SK-N-MC (cell line): ENCODE data around the gene DUSP22.
A peak's percentile ranks its signal among the peaks of the same experiment; 100 is the strongest.

ENCODE experiments used
- DNase-seq: peaks from one replicate; pipeline ENCODE4 v3.0.0-alpha.2; 2011; ENCODE audit warnings: low read depth, low spot score
- H3K27ac ChIP-seq: fragments of 200-600 bp; sonication (generic); 2 replicates; pipeline ENCODE4 v1.5.1; 2016; ENCODE audit warnings: mixed run types
- H3K36me3 ChIP-seq: fragments of 200-600 bp; sonication (generic); 2 replicates; pipeline ENCODE4 v1.6.1; 2017; ENCODE audit warnings: antibody characterized with exemption, low read length, mixed read lengths; ENCODE audit not compliant: insufficient read depth
- H3K4me3 ChIP-seq: fragments of 200-600 bp; sonication (generic); 2 replicates; pipeline ENCODE4 v1.5.1; 2016
- H3K9ac ChIP-seq: fragments of 200-600 bp; sonication (generic); 2 replicates; pipeline ENCODE4 v1.8.0; 2017; ENCODE audit warnings: mixed run types, mixed read lengths; ENCODE audit not compliant: insufficient read length
- H3K9me3 ChIP-seq: fragments of 200-600 bp; sonication (generic); 2 replicates; pipeline ENCODE4 v1.6.1; 2017; ENCODE audit warnings: low read depth, mild to moderate bottlenecking, antibody characterized with exemption, low read length, moderate library complexity, mixed read lengths
- EZH2 ChIP-seq: fragments of 200-600 bp; sonication (generic); IDR thresholded peaks from one replicate; pipeline ENCODE4 v1.6.1; 2017; ENCODE audit warnings: antibody characterized with exemption
- FOXP2 ChIP-seq: optimal IDR thresholded peaks from 2 replicates; pipeline ENCODE3; 2011; ENCODE audit warnings: mild to moderate bottlenecking, moderate library complexity; ENCODE audit not compliant: insufficient read depth; ENCODE audit errors: extremely low read length, control extremely low read depth
- POLR2AphosphoS5 ChIP-seq: IDR thresholded peaks from 2 replicates; pipeline ENCODE4 v1.6.1; 2012; ENCODE audit warnings: mild to moderate bottlenecking, low read depth, low read length, borderline replicate concordance

Gene DUSP22

DNA sequence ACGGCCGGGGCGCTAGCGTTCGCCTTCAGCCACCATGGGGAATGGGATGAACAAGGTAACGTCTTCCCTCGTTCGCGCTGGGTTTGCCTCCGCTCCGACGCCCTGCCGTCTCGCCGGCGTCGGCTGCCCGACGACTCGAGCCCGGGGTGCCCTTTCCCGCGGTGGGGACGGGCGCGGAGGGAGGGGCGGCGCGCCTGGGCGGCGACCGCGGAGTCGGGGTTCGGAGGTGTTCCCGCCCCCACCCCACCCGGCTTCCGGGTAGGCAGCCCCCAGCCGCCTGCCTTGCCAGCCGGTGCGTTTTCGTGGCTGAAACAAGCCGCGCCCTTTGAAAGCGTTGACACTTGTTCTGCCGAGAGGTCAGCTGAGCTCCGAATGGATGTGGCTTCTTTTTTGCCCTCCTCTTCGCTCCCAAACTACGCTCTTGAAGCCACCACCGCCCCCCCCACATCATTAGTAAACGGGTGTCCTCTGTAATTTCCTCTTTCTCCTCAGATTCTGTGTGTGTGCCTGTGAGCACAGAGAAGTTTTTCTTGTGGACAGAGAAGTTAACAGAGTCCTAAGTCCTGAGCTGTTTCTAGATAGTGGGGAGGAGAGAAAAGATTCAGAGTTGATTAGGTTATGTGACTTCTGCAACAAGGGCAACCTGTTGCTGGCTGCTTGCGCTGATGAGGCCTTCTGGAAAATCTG lies 362 bp downstream of the DUSP22 start:
- DNase-seq, result no peak
- Histone ChIP-seq H3K9ac (peak overlapping the region; percentile 66), H3K36me3 (no peaks in the 10 kb centered on the region), H3K27ac (no peak overlapping the region), H3K4me3 (peak overlapping the region; percentile 83), H3K9me3 (no peaks in the 10 kb centered on the region)
- TF ChIP-seq EZH2 (no peak), POLR2AphosphoS5 (no peak), FOXP2 (no peak)

DNA sequence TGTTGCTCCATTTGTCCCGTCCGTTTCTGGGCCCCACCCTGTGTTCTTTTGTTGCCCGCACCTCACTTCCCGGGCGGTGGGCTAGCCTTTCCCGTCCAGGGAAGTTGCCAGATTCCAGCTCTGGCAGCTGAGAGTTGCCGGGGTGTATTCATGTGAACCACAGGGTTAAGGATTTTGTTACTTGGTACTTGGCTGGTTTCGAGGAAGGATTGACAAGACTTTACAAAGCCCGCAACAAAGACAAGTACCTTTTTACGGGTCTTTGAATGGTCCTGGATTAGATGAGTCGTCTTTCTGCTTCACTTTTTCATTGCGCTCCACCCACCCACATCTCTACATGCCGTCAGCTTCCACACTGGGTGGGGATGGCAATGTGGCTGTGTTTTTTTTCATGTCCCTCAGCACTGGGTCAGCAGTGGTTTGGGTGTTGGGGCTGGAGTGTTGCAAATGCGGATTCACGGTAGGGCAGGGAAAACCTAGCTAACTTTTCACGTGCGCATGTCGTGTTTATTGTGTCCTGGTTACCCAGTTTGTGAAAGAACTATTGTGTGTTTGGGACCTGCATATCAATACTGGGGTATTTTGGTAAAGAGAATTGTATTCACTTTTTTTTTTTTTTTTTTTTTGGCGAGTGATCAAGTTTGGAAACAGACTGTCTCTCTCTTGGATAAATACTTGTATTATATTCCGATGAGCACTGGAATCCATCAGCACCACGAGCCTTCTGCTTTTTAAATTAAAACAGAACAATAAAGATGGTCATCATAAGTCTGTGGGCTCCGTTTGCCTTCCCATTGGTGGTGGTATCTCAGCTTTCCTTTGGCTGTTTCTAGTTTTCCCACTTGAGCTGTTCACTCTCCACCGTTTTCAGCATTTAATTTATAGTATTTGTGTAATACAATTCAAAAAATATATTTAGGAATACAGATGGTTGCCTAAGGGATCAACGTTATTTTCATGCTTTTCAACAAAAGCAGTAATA lies 1.2 kb downstream of the DUSP22 start:
- Histone ChIP-seq H3K36me3 (no peaks in the 10 kb centered on the region), H3K4me3 (peak overlapping the region; percentile 83), H3K27ac (no peak overlapping the region), H3K9ac (no peak overlapping the region), H3K9me3 (no peaks in the 10 kb centered on the region)
- DNase-seq, result no peak
- TF ChIP-seq POLR2AphosphoS5, result no peak
- no peak for TF ChIP-seq EZH2
- no peak for TF ChIP-seq FOXP2

DNA sequence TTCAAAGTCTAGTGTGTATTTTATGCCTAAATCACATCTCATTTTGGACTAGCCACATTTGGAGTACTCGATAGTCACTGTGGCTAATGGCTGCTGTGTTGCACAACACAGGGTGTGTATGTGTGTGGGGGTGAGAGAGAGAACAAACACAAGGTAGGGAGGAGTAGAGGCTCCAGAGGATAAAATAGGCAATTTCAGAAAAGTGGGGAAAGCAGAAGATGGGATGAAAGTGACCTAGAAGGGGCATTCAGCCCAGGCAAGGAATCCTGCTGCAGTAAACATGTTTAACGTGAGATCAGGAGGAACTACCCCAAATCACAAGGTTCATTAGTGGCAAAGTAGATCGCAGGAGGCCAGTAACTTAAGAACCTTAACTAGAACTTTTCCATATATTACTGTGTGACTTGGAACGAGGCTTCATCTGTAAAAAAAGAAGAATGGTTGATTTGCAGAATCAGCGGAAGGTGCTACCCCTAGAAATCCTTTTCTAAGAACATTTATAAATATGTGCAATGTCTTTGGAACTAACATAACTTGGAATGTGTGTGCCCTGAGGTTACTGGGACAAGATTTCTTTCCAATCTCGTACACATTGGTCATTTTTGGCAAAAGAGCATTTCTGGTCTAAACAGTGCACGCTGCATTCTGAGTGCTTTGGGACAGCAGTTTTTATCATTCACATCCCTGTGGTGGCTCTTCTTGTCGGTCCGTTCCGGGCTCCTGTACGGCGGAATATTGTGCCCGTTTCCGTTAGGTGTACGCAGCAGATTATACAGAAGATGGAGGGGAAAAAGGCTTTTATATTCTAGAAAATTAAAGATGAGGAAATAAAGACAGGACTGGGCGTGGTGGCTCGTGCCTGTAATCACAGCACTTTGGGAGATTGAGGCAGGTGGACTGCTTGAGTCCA lies 2.6 kb downstream of the DUSP22 start:
- H3K4me3 ChIP-seq, result no peak overlapping the region
- TF ChIP-seq POLR2AphosphoS5 (no peak), FOXP2 (no peak), EZH2 (no peak)
- DNase-seq, result no peak
- H3K9ac ChIP-seq, result no peak overlapping the region
- no peaks in the 10 kb centered on the region for H3K36me3 ChIP-seq
- H3K27ac ChIP-seq, result no peak overlapping the region
- no peaks in the 10 kb centered on the region for H3K9me3 ChIP-seq

DNA sequence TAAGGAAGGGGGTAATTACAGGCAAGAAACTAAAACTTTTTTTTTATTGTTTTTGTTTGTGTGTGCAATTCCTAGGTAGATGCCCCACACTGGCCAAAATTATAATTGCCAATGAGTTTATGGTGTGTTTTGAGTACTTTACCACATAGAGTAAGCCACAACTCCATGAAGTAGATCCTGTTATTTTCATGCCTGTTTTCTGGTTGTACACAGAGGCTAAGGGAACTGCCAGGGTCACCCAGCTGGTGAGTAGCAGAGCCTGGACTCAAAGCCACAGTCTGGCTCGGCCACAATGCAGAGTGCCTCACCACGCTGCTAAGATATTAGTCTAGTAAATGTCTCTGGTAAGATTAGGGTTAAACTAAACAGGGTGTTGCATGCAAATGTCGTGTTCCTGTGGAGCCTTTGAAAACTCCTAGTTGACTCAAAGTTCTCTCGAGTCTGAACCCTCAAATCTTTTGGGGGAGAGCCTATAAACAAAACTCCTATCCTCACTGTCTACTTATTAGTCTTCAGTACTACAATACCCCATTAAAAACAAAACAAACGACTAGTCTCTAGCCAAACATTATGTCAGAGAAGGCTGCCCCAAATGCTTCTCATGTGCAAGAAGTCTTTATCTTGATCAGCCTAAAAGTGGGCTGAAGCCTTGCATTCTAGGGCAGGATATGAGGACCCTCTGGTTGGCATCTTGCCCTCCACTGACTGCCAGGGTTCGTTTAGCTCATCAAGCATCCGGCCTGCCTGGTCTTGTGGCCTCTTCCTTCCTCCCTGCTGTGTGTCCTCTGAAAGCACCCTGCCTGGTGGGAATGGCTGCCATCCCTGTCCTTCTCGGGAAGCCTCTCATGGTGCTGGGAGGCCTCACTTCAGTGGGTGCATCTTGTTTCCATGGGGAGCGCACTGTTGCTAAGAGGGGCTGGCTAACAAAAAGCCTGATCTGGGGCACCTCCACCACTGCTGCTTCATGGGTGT lies 4.2 kb downstream of the DUSP22 start:
- H3K9me3 ChIP-seq, result no peaks in the 10 kb centered on the region
- H3K36me3 ChIP-seq, result no peaks in the 10 kb centered on the region
- no peak for DNase-seq
- no peak overlapping the region for H3K9ac ChIP-seq
- no peak overlapping the region for H3K4me3 ChIP-seq
- TF ChIP-seq EZH2 (no peak), FOXP2 (no peak), POLR2AphosphoS5 (no peak)
- H3K27ac ChIP-seq, result no peak overlapping the region

DNA sequence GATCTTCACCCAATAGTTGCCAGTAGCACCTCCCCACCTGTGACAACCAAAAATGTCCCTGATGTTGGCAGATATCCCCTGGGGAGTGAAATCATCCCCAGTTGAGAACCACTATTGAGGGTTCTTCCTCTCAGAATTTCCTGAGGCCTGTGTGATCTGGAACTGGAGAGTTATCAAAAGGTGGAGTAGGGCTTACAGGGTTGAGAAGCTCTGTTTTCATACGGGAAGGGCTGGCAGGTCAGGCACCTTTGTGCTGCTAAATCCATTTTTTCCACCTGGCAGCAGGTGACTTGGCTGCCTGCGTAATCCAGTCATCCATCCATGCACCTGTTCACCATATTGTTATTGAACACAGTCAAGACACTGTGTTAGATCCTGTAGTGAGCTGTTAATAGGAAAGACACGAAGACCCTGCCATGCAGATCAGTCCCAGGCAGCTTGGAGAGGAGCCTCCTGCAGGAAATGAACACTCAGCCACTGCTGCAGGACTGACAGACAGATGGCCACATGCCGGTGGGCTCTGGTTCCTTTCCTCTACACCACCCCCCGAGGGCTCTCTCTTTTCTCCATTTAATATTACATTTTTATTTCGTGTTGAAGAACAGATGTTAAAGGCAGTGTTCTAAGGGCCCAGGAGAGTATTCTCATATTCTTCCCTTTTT lies 5.4 kb downstream of the DUSP22 start:
- Histone ChIP-seq H3K9ac (no peak overlapping the region), H3K36me3 (no peaks in the 10 kb centered on the region), H3K9me3 (no peaks in the 10 kb centered on the region), H3K27ac (no peak overlapping the region), H3K4me3 (no peak overlapping the region)
- no peak for DNase-seq
- no peak for TF ChIP-seq FOXP2
- TF ChIP-seq EZH2, result no peak

DNA sequence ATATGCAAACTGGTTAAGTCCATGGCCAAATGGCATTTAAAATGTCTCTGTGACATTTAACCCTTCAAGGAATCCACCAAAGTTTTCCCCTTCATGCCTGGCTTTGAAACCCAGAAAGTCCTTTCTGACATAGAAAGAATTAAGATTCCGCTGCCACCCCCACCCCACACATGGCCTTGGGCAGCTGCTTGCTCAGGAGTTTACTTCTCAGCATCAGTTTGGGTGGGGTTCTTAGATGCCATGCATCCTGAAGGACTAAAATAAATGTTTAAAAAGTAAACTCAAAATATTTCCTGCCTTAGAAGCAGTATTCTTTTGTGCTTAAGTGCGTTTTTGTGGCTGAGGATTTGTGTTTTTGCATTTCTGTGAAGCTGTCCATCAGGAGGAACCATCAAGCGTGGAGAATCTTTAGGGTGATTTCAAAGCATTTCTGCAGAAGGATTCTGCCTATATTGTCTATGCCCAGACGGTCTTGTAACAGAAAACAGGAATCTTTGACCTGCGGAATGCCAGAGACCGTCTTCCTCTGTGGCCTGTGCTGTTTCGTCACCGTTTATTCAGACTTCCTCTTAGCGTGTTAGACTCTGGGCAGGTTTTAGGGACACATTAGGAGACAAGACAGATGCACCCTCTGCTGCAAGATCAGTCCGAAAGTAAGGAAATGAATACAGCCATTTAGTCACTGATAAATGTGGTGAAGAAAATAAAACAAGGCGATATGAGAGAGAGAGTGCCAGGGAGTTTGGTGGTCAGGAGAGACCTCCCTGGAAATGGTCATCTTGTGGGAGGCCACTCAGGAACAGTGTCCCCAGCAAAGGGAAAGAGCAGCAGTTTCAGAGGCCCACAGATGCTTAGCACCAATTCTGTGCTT lies 6.2 kb downstream of the DUSP22 start:
- no peaks in the 10 kb centered on the region for H3K9me3 ChIP-seq
- no peak for DNase-seq

More for the DNA sequence above, 6.2 kb downstream of the DUSP22 start:
- no peak overlapping the region for H3K27ac ChIP-seq
- H3K9ac ChIP-seq, result no peak overlapping the region
- H3K4me3 ChIP-seq, result no peak overlapping the region
- TF ChIP-seq POLR2AphosphoS5, result no peak
- TF ChIP-seq FOXP2, result no peak
- TF ChIP-seq EZH2, result no peak
- H3K36me3 ChIP-seq, result no peaks in the 10 kb centered on the region
